ENCODE measurements around the gene GABRD. TPM values are rescaled to one million over a fixed set of nuclear protein-coding genes. Genes with fewer than 3 reads are reported as not detected.

The GABRD gene
- total and polyA plus RNA-seq, 10 of the 15 experiments (the other 5 are each of a cell fraction or from before 2014, with no cell fraction given): not detected

GRCh38 chr1:2068951-2069350, 49.8 kb downstream of the GABRD start:
- Histone ChIP-seq H3K79me2 (ENCODE audit: control insufficient read depth, insufficient read depth, low read length) (no peaks in the 10 kb centered on the region), H3K36me3 (ENCODE audit: control insufficient read depth in 2 of 2, insufficient read depth in 2 of 2, low read length in 1 of 2) (no peaks in the 10 kb centered on the region; a peak in 1 of 4 replicates), H3K27ac (ENCODE audit: control insufficient read depth, insufficient read depth) (no peak overlapping the region), H3K4me1 (ENCODE audit: control insufficient read depth, insufficient read depth, low read length) (no peaks in the 10 kb centered on the region), H3K27me3 (replicated peaks in 1 of 2; ENCODE audit: control insufficient read depth in 2 of 2, insufficient read depth in 2 of 2, low read length in 1 of 2) (no peaks in the 10 kb centered on the region), H2AFZ (ENCODE audit: control insufficient read depth, low read depth, low read length) (no peak overlapping the region), H4K20me1 (ENCODE audit: control insufficient read depth, insufficient read depth) (no peaks in the 10 kb centered on the region), H3K9ac (ENCODE audit: control insufficient read depth, insufficient read depth, low read length) (no peak overlapping the region), H3K4me3 (no peak overlapping the region), H3K4me2 (ENCODE audit: control insufficient read depth, insufficient read depth) (no peak overlapping the region), H3K9me3 (replicated peaks; ENCODE audit: control insufficient read depth, insufficient read depth, low read length) (peaks cover 3% of the 10 kb centered on the region; the same call in 2 of the 3 replicates)
- ChIA-PET SMC1A (ENCODE audit: uncharacterized antibody, unreplicated experiment) (no interaction called here), CTCF (no interaction called here), POLR2A (no interaction called here), RAD21 (ENCODE audit: unreplicated experiment) (no interaction called here)
- no peak for FAIRE-seq
- in situ Hi-C loops (cut with MboI): no loop called here
- no peak for DNase-seq (ENCODE audit: low read depth, low spot score)
- TF ChIP-seq ATF2 (IDR thresholded peaks at IDR 0.05; ENCODE audit: low read length) (no peak), ZNF622 (IDR thresholded peaks at IDR 0.05) (no peak), BCL3 (IDR thresholded peaks at IDR 0.05; ENCODE audit: borderline replicate concordance, insufficient read depth, low read depth, low read length, poor library complexity, severe bottlenecking) (no peak), YY1 (IDR thresholded peaks at IDR 0.05; ENCODE audit: low read depth, low read length) (no peak), ZZZ3 (IDR thresholded peaks at IDR 0.05; ENCODE audit: control insufficient read depth, insufficient read length, low read depth) (no peak), CBX5 (IDR thresholded peaks at IDR 0.05; ENCODE audit: low read depth) (no peak), E2F4 (IDR thresholded peaks at IDR 0.05; ENCODE audit: low read depth, low read length) (no peak), MAX (IDR thresholded peaks at IDR 0.05; ENCODE audit: low read depth, low read length) (no peak), ASH2L (IDR thresholded peaks at IDR 0.05; ENCODE audit: borderline replicate concordance, low read depth) (no peak), RELB (IDR thresholded peaks at IDR 0.05; ENCODE audit: low read depth) (no peak), JUNB (IDR thresholded peaks at IDR 0.05) (no peak)
- BruUV-seq (replicated peaks): no TSS peak
- no peak for ATAC-seq
- intact Hi-C loops (cut with micrococcal nuclease; ENCODE audit: unreplicated experiment): no loop called here
- 77% methylated on average over 19 of the region's 19 CpGs for WGBS (ENCODE audit: insufficient coverage, insufficient replicate concordance, low lambda C conversion rate, missing lambda C conversion rate)

Data from GM12878 (cell line).